ENCODE results near the gene RGS16. TPM values are rescaled to one million over a fixed set of nuclear protein-coding genes. Genes with fewer than 3 reads are reported as not detected.

RGS16 gene
- total and polyA plus RNA-seq, 2 of the 13 experiments (the other 11 are each of a cell fraction or from before 2014, with no cell fraction given), result not detected

DNA sequence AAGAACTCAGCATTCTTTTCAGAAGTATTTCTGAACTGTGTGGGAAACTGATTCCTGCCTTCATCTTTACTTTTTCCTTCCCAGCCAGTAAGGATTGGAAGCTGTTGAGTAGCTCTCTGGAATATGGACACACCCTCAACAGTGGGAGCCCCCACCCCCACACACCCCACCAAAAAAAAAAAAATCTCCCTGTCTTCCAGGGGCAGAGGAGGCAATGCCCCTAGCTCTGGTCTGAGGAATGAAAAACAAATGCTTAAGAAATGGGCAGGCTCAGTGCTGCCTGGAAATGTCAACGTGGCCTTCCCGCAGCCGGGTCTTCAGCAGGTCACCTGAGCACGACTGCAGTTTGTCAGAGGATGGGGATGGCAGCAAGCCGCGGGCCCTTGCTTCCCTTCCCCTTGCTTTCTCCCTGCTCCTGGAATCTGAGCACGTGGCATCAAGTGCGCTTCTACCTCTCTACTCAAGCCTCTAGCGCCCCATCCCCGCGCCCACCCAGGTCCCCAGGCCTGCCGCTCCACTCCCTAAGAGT lies 479 bp downstream of the RGS16 start:
- in situ Hi-C loops (cut with HindIII; ENCODE audit: extremely low pct_ligation_motif_present, low pct_unique_long_range_greater_than_20kb) (loop anchor here (5.0 kb wide), 1 partner anchor 184 kb away; the partner anchor contains the start of gene NPL), intact Hi-C loops (cut with micrococcal nuclease; ENCODE audit: unreplicated experiment) (no loop called here)
- Histone ChIP-seq H3K27me3 (ENCODE audit: control insufficient read depth in 1 of 2, insufficient read depth in 2 of 2, low read length in 2 of 2) (peaks cover 3 to 14% of the 10 kb centered on the region in 2 experiments; a peak in 3 of 5 replicates), H3K79me2 (ENCODE audit: insufficient read depth, low read length) (no peaks in the 10 kb centered on the region), H4K20me1 (ENCODE audit: insufficient read depth, low read length) (no peaks in the 10 kb centered on the region), H3K9ac (ENCODE audit: insufficient read depth, low read depth, low read length) (no peak overlapping the region), H3K36me3 (replicated peaks in 1 of 2; ENCODE audit: control insufficient read depth in 1 of 2, insufficient read depth in 2 of 2, low read length in 2 of 2) (no peaks in the 10 kb centered on the region), H3K9me3 (ENCODE audit: low read length) (no peaks in the 10 kb centered on the region), H3K4me2 (ENCODE audit: low read depth, low read length) (no peak overlapping the region), H3K27ac (ENCODE audit: extremely low read length, insufficient read depth, low read length) (no peak overlapping the region), H2AFZ (ENCODE audit: low read length) (no peak overlapping the region), H3K4me1 (ENCODE audit: insufficient read depth, low read length) (no peaks in the 10 kb centered on the region), H3K4me3 (replicated peaks in 1 of 3; ENCODE audit: insufficient read depth in 1 of 3, low read depth in 2 of 3, low read length in 3 of 3) (no peak overlapping the region)
- POLR2A ChIA-PET, result no interaction called here
- DNase-seq (ENCODE audit: low spot score) (no peak), ATAC-seq (no peak), FAIRE-seq (no peak)
- no TSS peak for BruUV-seq (replicated peaks)
- CTCF ChIA-PET (ENCODE audit: low intra/inter-chr PET ratio, low total read pairs), result no interaction called here
- TF ChIP-seq ZNF761 (CRISPR knock-in tag; conservative IDR thresholded peaks at IDR 0.05) (no peak), BRCA1 (CRISPR knock-in tag; IDR thresholded peaks at IDR 0.05) (no peak), THRA (CRISPR knock-in tag; IDR thresholded peaks at IDR 0.05; ENCODE audit: borderline replicate concordance) (no peak), PTBP1 (IDR thresholded peaks at IDR 0.05; ENCODE audit: low read depth, low read length, poor library complexity, severe bottlenecking) (no peak), MZF1 (CRISPR knock-in tag; IDR thresholded peaks at IDR 0.05; ENCODE audit: borderline replicate concordance) (no peak), REPIN1 (CRISPR knock-in tag; IDR thresholded peaks at IDR 0.05; ENCODE audit: borderline replicate concordance, low read depth) (no peak)
- TF ChIP-seq, protein P1, sequence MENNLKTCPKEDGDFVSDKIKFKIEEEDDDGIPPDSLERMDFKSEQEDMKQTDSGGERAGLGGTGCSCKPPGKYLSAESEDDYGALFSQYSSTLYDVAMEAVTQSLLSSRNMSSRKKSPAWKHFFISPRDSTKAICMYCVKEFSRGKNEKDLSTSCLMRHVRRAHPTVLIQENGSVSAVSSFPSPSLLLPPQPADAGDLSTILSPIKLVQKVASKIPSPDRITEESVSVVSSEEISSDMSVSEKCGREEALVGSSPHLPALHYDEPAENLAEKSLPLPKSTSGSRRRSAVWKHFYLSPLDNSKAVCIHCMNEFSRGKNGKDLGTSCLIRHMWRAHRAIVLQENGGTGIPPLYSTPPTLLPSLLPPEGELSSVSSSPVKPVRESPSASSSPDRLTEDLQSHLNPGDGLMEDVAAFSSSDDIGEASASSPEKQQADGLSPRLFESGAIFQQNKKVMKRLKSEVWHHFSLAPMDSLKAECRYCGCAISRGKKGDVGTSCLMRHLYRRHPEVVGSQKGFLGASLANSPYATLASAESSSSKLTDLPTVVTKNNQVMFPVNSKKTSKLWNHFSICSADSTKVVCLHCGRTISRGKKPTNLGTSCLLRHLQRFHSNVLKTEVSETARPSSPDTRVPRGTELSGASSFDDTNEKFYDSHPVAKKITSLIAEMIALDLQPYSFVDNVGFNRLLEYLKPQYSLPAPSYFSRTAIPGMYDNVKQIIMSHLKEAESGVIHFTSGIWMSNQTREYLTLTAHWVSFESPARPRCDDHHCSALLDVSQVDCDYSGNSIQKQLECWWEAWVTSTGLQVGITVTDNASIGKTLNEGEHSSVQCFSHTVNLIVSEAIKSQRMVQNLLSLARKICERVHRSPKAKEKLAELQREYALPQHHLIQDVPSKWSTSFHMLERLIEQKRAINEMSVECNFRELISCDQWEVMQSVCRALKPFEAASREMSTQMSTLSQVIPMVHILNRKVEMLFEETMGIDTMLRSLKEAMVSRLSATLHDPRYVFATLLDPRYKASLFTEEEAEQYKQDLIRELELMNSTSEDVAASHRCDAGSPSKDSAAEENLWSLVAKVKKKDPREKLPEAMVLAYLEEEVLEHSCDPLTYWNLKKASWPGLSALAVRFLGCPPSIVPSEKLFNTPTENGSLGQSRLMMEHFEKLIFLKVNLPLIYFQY (CRISPR knock-in tag; IDR thresholded peaks at IDR 0.05; ENCODE audit: borderline replicate concordance), result no peak
- TF ChIP-seq, protein P2, sequence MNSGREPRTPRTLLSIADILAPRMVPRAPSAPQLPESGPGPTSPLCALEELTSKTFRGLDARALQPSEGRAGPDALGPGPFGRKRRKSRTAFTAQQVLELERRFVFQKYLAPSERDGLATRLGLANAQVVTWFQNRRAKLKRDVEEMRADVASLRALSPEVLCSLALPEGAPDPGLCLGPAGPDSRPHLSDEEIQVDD (CRISPR knock-in tag; IDR thresholded peaks at IDR 0.05; ENCODE audit: borderline replicate concordance), result no peak
- WGBS (ENCODE audit: low lambda C conversion rate), result 5% methylated on average over 11 of the region's 12 CpGs
